Measurements from ENCODE around the gene KRTAP20-4.

DNA sequence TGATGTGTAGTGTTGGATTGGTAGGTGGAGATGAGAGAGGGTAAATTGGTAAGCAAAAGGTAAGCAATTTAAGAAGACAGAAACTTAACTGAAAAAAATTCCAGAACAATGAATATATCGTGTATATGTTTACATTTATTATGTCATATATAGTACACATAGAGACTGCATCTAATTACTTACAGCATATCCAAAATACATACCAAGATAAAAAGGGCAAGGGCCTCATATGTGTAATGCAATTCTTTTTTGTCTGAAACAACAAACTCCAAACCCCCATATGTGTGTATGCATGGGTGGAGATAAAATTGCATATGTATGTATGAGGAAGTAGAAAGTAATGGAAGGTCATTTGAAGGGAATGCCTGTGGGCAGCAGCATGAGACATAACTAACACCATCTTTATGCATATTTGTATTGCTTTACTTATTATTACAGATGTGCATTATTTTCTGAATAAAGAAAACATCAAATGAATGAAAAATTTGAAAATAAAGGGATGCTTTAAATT, 26.5 kb downstream of the KRTAP20-4 start:
- TF ChIP-seq CTCF (IDR thresholded peaks at IDR 0.05; ENCODE audit: low read length) (no peak), EZH2 (IDR thresholded peaks at IDR 0.05; ENCODE audit: borderline replicate concordance, low read length) (no peak)
